HCT116 (cell line): Measurements from ENCODE around the gene SAMD4A. TPM values are rescaled to one million over a fixed set of nuclear protein-coding genes. Genes with fewer than 3 reads are reported as not detected.

Source experiments
- ATAC-seq: fragments of 200-7000 bp; cut with Tn5 transposase; 2 replicates; pipeline ENCODE4 v1.9.1; 2020; ENCODE audit warnings: mild to moderate bottlenecking, moderate library complexity
- BruUV-seq: library from RNA; stranded (reverse); fragments of 400-500 nt; replicated peaks from 2 replicates; lab custom pipeline; 2021; lab: Mats Ljungman, UMichigan
- CTCF ChIA-PET: fragments of 300-600 bp; sonication (Branson Sonifier 250); formaldehyde crosslinking; loops from one replicate; lab custom pipeline; 2021; ENCODE audit warnings: antibody characterized with exemption; lab: Charles Lee
- POLR2A ChIA-PET: fragments of 300-600, 350-600 bp; sonication (Branson Sonifier 250); formaldehyde crosslinking; loops from one replicate; lab custom pipeline; 2021; ENCODE audit warnings: antibody characterized with exemption; lab: Charles Lee
- RAD21 ChIA-PET, 2 experiments: fragments of 300-600 bp; sonication (Branson Sonifier 250); formaldehyde crosslinking; loops; one replicate each; lab custom pipeline; 2023; ENCODE audit warnings: low total read pairs in 2 of 2; ENCODE audit not compliant: uncharacterized antibody in 2 of 2, unreplicated experiment in 2 of 2, low non-redundant PET in 1 of 2; lab: Charles Lee
- DNase-seq: peaks from one replicate; pipeline ENCODE4 v3.0.0-alpha.2; 2010; ENCODE audit warnings: low read depth, low spot score
- H2AFZ ChIP-seq: fragments of 200-600 bp; shearing (Covaris generic), sonication (generic); 2 replicates; pipeline ENCODE4 v1.6.1; 2017; ENCODE audit warnings: low read depth, mixed run types, mixed read lengths, antibody characterized with exemption, low read length; ENCODE audit not compliant: poor library complexity, severe bottlenecking
- H3K27ac ChIP-seq: 2 replicates; pipeline ENCODE4 v1.5.1; 2012; ENCODE audit warnings: low read depth, low read length
- H3K27me3 ChIP-seq: fragments of 200-600 bp; sonication (generic); 2 replicates; pipeline ENCODE4 v1.6.1; 2016; ENCODE audit warnings: mixed run types, low read length, mixed read lengths; ENCODE audit not compliant: insufficient read depth
- H3K36me3 ChIP-seq, 2 experiments: fragments of 200-500 bp in 1 of 2; fragments of 200-600 bp in 1 of 2; sonication (Bioruptor generic) in 1 of 2; sonication (generic) in 1 of 2; 2 replicates each; pipeline versions ENCODE4 v1.5.1 to v1.6.1; 2014 to 2016; ENCODE audit warnings: low read length in 2 of 2, inconsistent platforms in 1 of 2, mixed read lengths in 1 of 2, mixed run types in 1 of 2; ENCODE audit not compliant: insufficient read depth in 2 of 2, control insufficient read depth in 1 of 2
- H3K4me1 ChIP-seq, 2 experiments: fragments of 200-600 bp in 1 of 2; sonication (generic) in 1 of 2; 2 replicates each; pipeline versions ENCODE4 v1.5.1 to v1.6.1; 2012 to 2017; ENCODE audit warnings: low read length in 2 of 2, inconsistent platforms in 1 of 2, mild to moderate bottlenecking in 1 of 2, mixed read lengths in 1 of 2, mixed run types in 1 of 2, moderate library complexity in 1 of 2; ENCODE audit not compliant: insufficient read depth in 2 of 2, control insufficient read depth in 1 of 2
- H3K4me2 ChIP-seq: fragments of 200-600 bp; sonication (generic); 2 replicates; pipeline ENCODE4 v1.6.1; 2017; ENCODE audit warnings: mixed run types, low read length, mixed read lengths
- H3K4me3 ChIP-seq, 2 experiments: fragments of 200-600 bp in 1 of 2; sonication (generic) in 1 of 2; replicated peaks in 1 of 2; 2 replicates each; pipeline ENCODE4 v1.5.1; 2011 to 2016; ENCODE audit warnings: low read length in 2 of 2, control low read depth in 1 of 2, low read depth in 1 of 2, mild to moderate bottlenecking in 1 of 2, mixed read lengths in 1 of 2, mixed run types in 1 of 2
- H3K79me2 ChIP-seq: fragments of 200-600 bp; sonication (generic); 2 replicates; pipeline ENCODE4 v1.6.1; 2017; ENCODE audit warnings: mild to moderate bottlenecking, mixed run types, low read length, moderate library complexity, mixed read lengths; ENCODE audit not compliant: insufficient read depth
- H3K9ac ChIP-seq: fragments of 200-600 bp; sonication (generic); 2 replicates; pipeline ENCODE4 v1.6.1; 2016; ENCODE audit warnings: low read length, mixed read lengths
- H3K9me2 ChIP-seq: fragments of 200-600 bp; sonication (generic), shearing (Covaris generic); 2 replicates; pipeline ENCODE4 v1.6.1; 2017; ENCODE audit warnings: mixed run types, mild to moderate bottlenecking, moderate library complexity; ENCODE audit not compliant: insufficient read depth
- H3K9me3 ChIP-seq, 2 experiments: fragments of 200-500 bp in 1 of 2; fragments of 200-600 bp in 1 of 2; sonication (Bioruptor generic) in 1 of 2; sonication (generic) in 1 of 2; 2 replicates each; pipeline ENCODE4 v1.6.1; 2014 to 2017; ENCODE audit warnings: low read length in 2 of 2, mixed read lengths in 2 of 2, inconsistent platforms in 1 of 2, low read depth in 1 of 2, mild to moderate bottlenecking in 1 of 2, mixed run types in 1 of 2, moderate library complexity in 1 of 2; ENCODE audit not compliant: control insufficient read depth in 1 of 2, insufficient read depth in 1 of 2
- H4K20me1 ChIP-seq: fragments of 200-600 bp; sonication (generic), shearing (Covaris generic); 2 replicates; pipeline ENCODE4 v1.6.1; 2017; ENCODE audit warnings: mixed run types, mild to moderate bottlenecking, moderate library complexity; ENCODE audit not compliant: insufficient read depth
- CBX3 ChIP-seq: IDR thresholded peaks from 2 replicates; pipeline ENCODE4 v1.6.1; 2012; ENCODE audit warnings: low read depth
- EGR1 ChIP-seq: IDR thresholded peaks from 2 replicates; pipeline ENCODE4 v1.6.1; 2012; ENCODE audit warnings: low read depth
- ELF1 ChIP-seq: IDR thresholded peaks from 2 replicates; pipeline ENCODE4 v1.6.1; 2012; ENCODE audit warnings: low read depth, borderline replicate concordance
- EZH2 ChIP-seq: fragments of 200-600 bp; sonication (generic); IDR thresholded peaks from 2 replicates; pipeline ENCODE4 v1.6.1; 2017; ENCODE audit warnings: antibody characterized with exemption, mixed run types
- EZH2phosphoT487 ChIP-seq: fragments of 200-600 bp; IDR thresholded peaks from 2 replicates; pipeline ENCODE4 v1.6.1; 2018; ENCODE audit warnings: antibody characterized with exemption, borderline replicate concordance
- POLR2A ChIP-seq: IDR thresholded peaks from 2 replicates; pipeline ENCODE4 v1.7.0; 2011; ENCODE audit warnings: borderline replicate concordance; ENCODE audit not compliant: insufficient read depth, insufficient read length; ENCODE audit errors: extremely low read depth
- RAD21 ChIP-seq: IDR thresholded peaks from 2 replicates; pipeline ENCODE4 v1.6.1; 2012; ENCODE audit warnings: low read depth, mild to moderate bottlenecking
- SIN3A ChIP-seq: IDR thresholded peaks from 2 replicates; pipeline ENCODE4 v1.6.1; 2012; ENCODE audit warnings: low read depth
- SP1 ChIP-seq: IDR thresholded peaks from 2 replicates; pipeline ENCODE4 v1.6.1; 2012; ENCODE audit warnings: low read depth
- ZFX ChIP-seq: fragments of 450-650 bp; IDR thresholded peaks from 2 replicates; pipeline ENCODE4 v1.6.1; 2017
- ZNF274 ChIP-seq: fragments of 200-500 bp; sonication (Bioruptor generic); IDR thresholded peaks from 2 replicates; pipeline ENCODE4 v1.6.1; 2014; ENCODE audit warnings: mild to moderate bottlenecking, low read depth, low read length, inconsistent platforms
- intact Hi-C: fragments of 100-400 bp; cut with micrococcal nuclease; formaldehyde crosslinking; loops from 2 replicates; pipeline ENCODE4 v1.10.0; 2022
- total RNA-seq: library from RNA; stranded (reverse); gene quantifications from one replicate; pipeline ENCODE4 v1.2.1, GENCODE V29; 2021; ENCODE audit not compliant: unreplicated experiment
- TF ChIP-seq, protein P1 (sequence below): IDR thresholded peaks from 2 replicates; pipeline ENCODE4 v1.6.1; 2012

SAMD4A gene
- total RNA-seq, 1 experiment from 2014 or later: 9.0 TPM

DNA sequence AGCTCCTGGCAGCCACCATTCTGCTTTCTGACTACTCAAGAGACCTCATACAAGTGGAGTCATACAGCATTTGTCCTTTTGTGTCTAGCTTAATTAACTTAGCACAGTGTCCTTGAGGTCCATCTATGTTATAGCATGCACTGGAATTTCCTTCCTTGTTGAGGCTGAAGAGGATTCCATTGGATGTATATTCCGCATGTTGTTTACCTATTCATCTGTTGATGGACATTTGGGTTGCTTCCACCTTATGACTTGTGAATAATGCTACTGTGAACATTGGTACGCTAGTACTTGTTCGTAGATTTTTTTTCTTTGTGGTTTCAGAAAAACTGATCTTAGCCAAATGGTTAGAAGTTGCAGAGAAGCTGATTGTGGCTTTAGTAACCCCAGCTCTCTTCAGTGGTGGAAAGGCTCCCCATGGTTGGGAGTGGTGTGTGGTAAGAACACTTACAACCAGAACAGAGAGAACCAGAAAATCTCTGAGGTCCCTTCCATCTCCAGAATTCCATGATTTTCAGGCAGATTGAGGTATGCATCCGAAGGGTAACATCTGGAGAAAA is 118.4 kb downstream of the SAMD4A start:
- Histone ChIP-seq H3K4me3 (no peak overlapping the region), H3K27me3 (no peaks in the 10 kb centered on the region), H4K20me1 (no peaks in the 10 kb centered on the region), H3K9ac (no peak overlapping the region), H2AFZ (no peak overlapping the region), H3K4me1 (peaks cover 4 to 7% of the 10 kb centered on the region in 2 experiments; a peak in 3 of 4 replicates), H3K9me3 (no peaks in the 10 kb centered on the region), H3K36me3 (no peaks in the 10 kb centered on the region), H3K27ac (no peak overlapping the region), H3K9me2 (no peaks in the 10 kb centered on the region), H3K79me2 (no peaks in the 10 kb centered on the region), H3K4me2 (no peak overlapping the region)
- RAD21 ChIA-PET: interaction anchor here in 1 of 2 experiments (0.9 kb wide), 1 partner anchor 8 kb away, joined by 3 read pairs; no protein-coding TSS in a partner anchor
- TF ChIP-seq EGR1 (no peak), POLR2A (no peak), EZH2 (no peak), ELF1 (no peak), ZFX (no peak), SP1 (no peak), CBX3 (no peak), SIN3A (no peak), EZH2phosphoT487 (no peak), RAD21 (no peak), ZNF274 (no peak)
- TF ChIP-seq, protein P1, sequence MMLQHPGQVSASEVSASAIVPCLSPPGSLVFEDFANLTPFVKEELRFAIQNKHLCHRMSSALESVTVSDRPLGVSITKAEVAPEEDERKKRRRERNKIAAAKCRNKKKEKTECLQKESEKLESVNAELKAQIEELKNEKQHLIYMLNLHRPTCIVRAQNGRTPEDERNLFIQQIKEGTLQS: no peak
- intact Hi-C loops: no loop called here
- CTCF ChIA-PET: interaction anchor here (1.4 kb wide), 1 partner anchor 121 kb away, joined by 3 read pairs; no protein-coding TSS in a partner anchor
- ATAC-seq: no peak
- DNase-seq: no peak
- no TSS peak for BruUV-seq
- POLR2A ChIA-PET: interaction anchor here (0.8 kb wide), 1 partner anchor 118 kb away, joined by 3 read pairs; the partner anchor contains the start of gene SAMD4A
